WTC11 (cell line): ENCODE measurements around the gene GOLGA5. TPM values are rescaled to one million over a fixed set of nuclear protein-coding genes. Genes with fewer than 3 reads are reported as not detected.

ENCODE experiments used
- ATAC-seq: fragments of 200-7000 bp; cut with Tn5 transposase; 2 replicates; pipeline ENCODE4 v1.10.0; 2021; ENCODE audit warnings: mild to moderate bottlenecking, moderate library complexity
- CTCF ChIA-PET: fragments of 300-600 bp; sonication (Branson Sonifier 250); formaldehyde crosslinking; loops from one replicate; lab custom pipeline; 2021; ENCODE audit warnings: antibody characterized with exemption; lab: Charles Lee
- POLR2A ChIA-PET: fragments of 350-600 bp; sonication (Branson Sonifier 250); formaldehyde crosslinking; loops from one replicate; lab custom pipeline; 2021; ENCODE audit warnings: antibody characterized with exemption; lab: Charles Lee
- DNase-seq: peaks from one replicate; pipeline ENCODE4 v3.0.0; 2021; ENCODE audit warnings: low spot score
- H3K27ac Mint-ChIP-seq: 2 replicates; pipeline ENCODE4 v1.8.0; 2021; ENCODE audit warnings: mixed read lengths
- H3K27me3 Mint-ChIP-seq: 2 replicates; pipeline ENCODE4 v1.8.0; 2021; ENCODE audit warnings: low read depth, mild to moderate bottlenecking, moderate library complexity, mixed read lengths
- H3K36me3 Mint-ChIP-seq: 2 replicates; pipeline ENCODE4 v1.8.0; 2021; ENCODE audit warnings: mixed read lengths
- H3K4me1 Mint-ChIP-seq: 2 replicates; pipeline ENCODE4 v1.8.0; 2022; ENCODE audit warnings: mixed read lengths
- H3K4me3 Mint-ChIP-seq: 2 replicates; pipeline ENCODE4 v1.8.0; 2021; ENCODE audit warnings: mild to moderate bottlenecking, moderate library complexity, mixed read lengths
- H3K9me3 Mint-ChIP-seq: 2 replicates; pipeline ENCODE4 v1.8.0; 2021; ENCODE audit warnings: mixed read lengths
- AFF4 ChIP-seq: sonication (generic); formaldehyde crosslinking; IDR thresholded peaks from 2 replicates; pipeline ENCODE4 v1.8.1; 2023; ENCODE audit warnings: mild to moderate bottlenecking, missing genetic modification reagents, borderline replicate concordance
- FOXK1 ChIP-seq: sonication (generic); formaldehyde crosslinking; IDR thresholded peaks from 2 replicates; pipeline ENCODE4 v1.8.0; 2022; ENCODE audit warnings: mild to moderate bottlenecking, moderate library complexity, missing genetic modification reagents
- GTF2I ChIP-seq: fragments of 250-450 bp; sonication (Bioruptor Pico); conservative IDR thresholded peaks from 2 replicates; pipeline ENCODE4 v1.4.0; 2021; ENCODE audit warnings: mild to moderate bottlenecking
- HMGXB4 ChIP-seq: sonication (generic); formaldehyde crosslinking; IDR thresholded peaks from 2 replicates; pipeline ENCODE4 v1.8.1; 2023; ENCODE audit warnings: mild to moderate bottlenecking, moderate library complexity, missing genetic modification reagents
- NFYB ChIP-seq: sonication (generic); formaldehyde crosslinking; conservative IDR thresholded peaks from 2 replicates; pipeline ENCODE4 v1.8.0; 2022; ENCODE audit warnings: low read depth, missing genetic modification reagents
- PRDM15 ChIP-seq: sonication (generic); formaldehyde crosslinking; IDR thresholded peaks from 2 replicates; pipeline ENCODE4 v1.8.0; 2022; ENCODE audit warnings: missing genetic modification reagents
- PREB ChIP-seq: sonication (generic); formaldehyde crosslinking; IDR thresholded peaks from 2 replicates; pipeline ENCODE4 v1.8.1; 2022; ENCODE audit warnings: mild to moderate bottlenecking, missing genetic modification reagents, moderate library complexity, borderline replicate concordance
- USF1 ChIP-seq: sonication (generic); formaldehyde crosslinking; IDR thresholded peaks from 2 replicates; pipeline ENCODE4 v1.8.0; 2022; ENCODE audit warnings: mild to moderate bottlenecking, missing genetic modification reagents
- USF2 ChIP-seq: sonication (generic); formaldehyde crosslinking; IDR thresholded peaks from 2 replicates; pipeline ENCODE4 v1.8.1; 2023; ENCODE audit warnings: mild to moderate bottlenecking, missing genetic modification reagents, moderate library complexity
- ZBTB43 ChIP-seq: sonication (generic); formaldehyde crosslinking; IDR thresholded peaks from 2 replicates; pipeline ENCODE4 v1.8.1; 2023; ENCODE audit warnings: mild to moderate bottlenecking, missing genetic modification reagents
- ZMAT4 ChIP-seq: fragments of 250-450 bp; sonication (Bioruptor Pico); IDR thresholded peaks from 2 replicates; pipeline ENCODE4 v1.9.0; 2021; ENCODE audit warnings: mild to moderate bottlenecking
- ZNF281 ChIP-seq: sonication (generic); formaldehyde crosslinking; IDR thresholded peaks from 2 replicates; pipeline ENCODE4 v1.8.0; 2023; ENCODE audit warnings: mild to moderate bottlenecking, missing genetic modification reagents
- ZNF512 ChIP-seq: sonication (generic); formaldehyde crosslinking; IDR thresholded peaks from 2 replicates; pipeline ENCODE4 v1.8.1; 2022; ENCODE audit warnings: missing genetic modification reagents, borderline replicate concordance
- ZSCAN18 ChIP-seq: fragments of 250-450 bp; sonication (Bioruptor Pico); IDR thresholded peaks from 2 replicates; pipeline ENCODE4 v2.1.2; 2022; ENCODE audit warnings: mild to moderate bottlenecking, moderate library complexity
- total RNA-seq: library from RNA; stranded (reverse); gene quantifications from 3 replicates; pipeline ENCODE4 v1.2.3, GENCODE V29; 2021

The GOLGA5 gene
- total RNA-seq, 1 experiment from 2014 or later, result 27.0 TPM

- TF ChIP-seq ZMAT4 (no peak), PRDM15 (no peak), ZBTB43 (CRISPR knock-in tag) (no peak), HMGXB4 (CRISPR knock-in tag) (no peak), NFYB (CRISPR knock-in tag) (no peak), USF1 (CRISPR knock-in tag) (no peak), PREB (CRISPR knock-in tag) (no peak), USF2 (CRISPR knock-in tag) (no peak)
These were observed 54.8 kb downstream of the GOLGA5 start (continued) for GRCh38 chr14:92848887-92849286.

- ATAC-seq (no peak), DNase-seq (no peak)
- Mint-ChIP-seq H3K4me1 (no peaks in the 10 kb centered on the region), H3K36me3 (peaks cover 22% of the 10 kb centered on the region), H3K9me3 (peaks cover 41% of the 10 kb centered on the region), H3K4me3 (no peak overlapping the region), H3K27ac (no peak overlapping the region), H3K27me3 (peaks cover 22% of the 10 kb centered on the region)
- ChIA-PET POLR2A (no interaction called here), CTCF (no interaction called here)
- no peak for TF ChIP-seq GTF2I (CRISPR knock-in tag)
- TF ChIP-seq ZNF281 (CRISPR knock-in tag), result no peak
- TF ChIP-seq AFF4 (CRISPR knock-in tag), result no peak
- no peak for TF ChIP-seq ZNF512 (CRISPR knock-in tag)
- TF ChIP-seq ZSCAN18 (CRISPR knock-in tag), result no peak
- no peak for TF ChIP-seq FOXK1
These were observed 56.4 kb downstream of the GOLGA5 start for GRCh38 chr14:92850492-92850891.
